ENCODE measurements around the gene GPA33.

GPA33 gene

DNA sequence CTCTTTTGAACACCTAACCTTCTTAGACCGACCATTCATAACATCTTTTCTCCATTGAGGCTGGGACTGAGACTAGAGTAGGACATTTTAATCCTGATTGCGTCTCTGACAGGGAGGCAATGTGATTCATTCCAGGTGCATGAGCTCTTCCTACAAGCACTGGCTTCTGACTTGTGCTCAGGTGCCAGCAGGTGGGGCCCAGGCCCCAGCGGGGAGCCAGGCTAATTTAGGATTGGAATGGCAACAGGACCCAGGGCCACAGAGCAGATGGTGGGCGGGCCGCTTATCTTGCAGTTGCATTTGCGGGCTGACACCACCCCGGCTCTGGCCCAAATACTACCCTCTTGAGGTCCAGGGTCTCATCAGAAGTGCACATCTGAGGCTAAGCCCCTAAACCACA lies 4.1 kb downstream of the GPA33 start:
- no peak for DNase-seq (ENCODE audit: low spot score)

DNA sequence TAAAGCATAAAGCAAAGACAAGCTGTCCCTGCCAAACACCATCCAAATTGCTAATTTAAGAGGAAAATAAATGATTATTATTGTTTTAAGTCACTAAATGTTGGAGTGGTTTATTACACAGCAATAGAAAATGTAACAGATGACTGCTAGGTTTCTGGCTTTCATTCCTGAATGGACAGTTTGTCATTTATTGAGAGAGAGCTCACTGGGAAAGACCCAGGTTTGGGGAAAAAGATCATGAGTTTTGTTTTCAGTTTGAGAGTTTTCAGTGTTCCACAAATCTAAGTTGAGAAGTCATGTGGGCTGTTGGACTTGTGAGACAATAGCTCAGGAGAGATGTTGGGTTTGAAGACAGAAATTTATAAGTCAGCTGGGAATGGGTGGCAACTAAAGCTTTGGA lies 5.4 kb downstream of the GPA33 start:
- no peak for DNase-seq (ENCODE audit: low spot score)

GRCh38 chr1:167083871-167084270 lies 6.3 kb downstream of the GPA33 start:
- no peak for DNase-seq (ENCODE audit: low spot score)

GRCh38 chr1:167083066-167083665 lies 7.0 kb downstream of the GPA33 start:
- DNase-seq (ENCODE audit: low spot score), result no peak

GRCh38 chr1:167082511-167083027 lies 7.6 kb downstream of the GPA33 start:
- DNase-seq (ENCODE audit: low spot score), result no peak

GRCh38 chr1:167081594-167082156 lies 8.5 kb downstream of the GPA33 start:
- DNase-seq (ENCODE audit: low spot score), result no peak

GRCh38 chr1:167077868-167078210 lies 12.3 kb downstream of the GPA33 start:
- no peak for DNase-seq (ENCODE audit: low spot score)

DNA sequence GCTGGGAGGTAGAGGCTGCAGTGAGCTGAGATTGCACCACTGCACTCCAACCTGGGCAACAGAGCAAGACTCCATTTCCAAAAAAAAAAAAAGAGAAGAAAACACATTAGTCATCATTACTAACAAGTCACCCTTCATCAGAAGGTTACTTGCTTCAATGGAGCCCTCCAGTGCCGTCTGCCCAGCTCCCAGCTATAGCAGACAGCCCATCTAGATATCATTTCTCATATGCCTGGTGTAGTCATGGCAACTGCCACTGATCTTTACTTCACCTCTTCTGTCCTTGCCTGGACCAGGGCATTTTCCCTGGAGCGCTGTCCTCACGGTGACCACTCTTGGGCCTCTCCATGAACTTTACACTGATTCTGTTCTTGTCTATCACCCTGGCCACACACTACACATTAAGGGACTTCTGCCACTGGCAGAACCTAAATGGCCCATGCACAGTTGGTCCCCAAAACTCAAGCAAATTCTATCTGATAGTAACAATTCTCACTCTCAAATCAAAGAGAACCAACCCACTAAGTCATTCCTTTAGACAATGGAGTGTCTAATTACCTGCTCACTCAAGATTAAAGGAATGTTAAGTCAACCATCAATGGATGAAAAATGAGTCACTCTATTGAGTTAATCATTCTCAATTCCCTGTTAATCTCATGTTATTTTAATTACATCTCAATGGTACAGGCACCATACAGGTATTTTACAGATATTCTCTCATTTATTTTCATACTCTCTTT lies 12.9 kb downstream of the GPA33 start:
- no peak for DNase-seq (ENCODE audit: low spot score)

DNA sequence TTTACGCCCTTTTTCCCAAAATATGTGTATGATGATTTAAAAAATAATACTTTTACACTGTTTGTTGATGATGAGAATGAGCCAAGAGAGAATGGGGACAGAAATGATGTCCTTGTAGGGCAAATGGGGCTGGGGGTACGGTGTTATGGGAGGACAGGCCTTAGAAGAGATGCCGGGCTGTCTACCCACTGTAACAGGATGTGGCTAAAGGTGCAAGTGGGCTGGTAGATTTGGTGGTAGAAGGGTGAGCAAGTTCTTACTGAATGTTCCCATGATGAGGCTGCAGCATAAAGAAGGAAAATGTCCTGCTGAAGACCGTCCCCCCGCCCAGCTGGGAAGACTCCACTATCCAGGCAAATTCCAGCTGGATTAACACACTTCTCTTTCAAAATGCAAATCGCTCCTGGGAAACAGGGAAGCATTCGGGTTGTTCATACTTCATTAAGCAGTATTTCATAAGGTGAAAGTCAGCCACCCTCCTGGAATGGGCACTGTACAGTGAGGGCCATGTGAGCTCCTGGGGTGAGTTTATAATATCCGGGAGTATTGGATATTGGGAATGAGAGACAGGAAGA lies 14.0 kb downstream of the GPA33 start:
- DNase-seq (ENCODE audit: low spot score), result no peak

DNA sequence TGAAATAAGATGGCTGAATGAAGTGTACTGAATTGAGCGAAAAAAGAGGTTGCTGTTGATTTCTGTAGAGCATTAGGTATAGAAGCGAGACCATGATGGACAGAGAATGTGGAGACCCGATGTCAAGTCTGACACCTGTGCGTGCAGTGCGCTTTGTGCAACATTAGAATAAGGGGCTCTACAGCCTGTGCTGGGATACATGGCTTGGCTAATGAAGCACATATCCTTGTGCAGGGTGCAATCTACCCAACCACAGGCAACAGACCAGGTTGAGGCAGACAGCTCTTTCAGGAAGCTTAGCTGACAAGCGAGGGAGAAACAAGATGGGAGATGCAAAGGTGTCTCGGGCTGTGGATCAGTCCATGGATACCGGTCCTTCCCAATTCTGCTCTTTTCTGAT lies 18.9 kb downstream of the GPA33 start:
- no peak for DNase-seq (ENCODE audit: low spot score)

GRCh38 chr1:167068761-167069160 lies 21.4 kb downstream of the GPA33 start:
- DNase-seq (ENCODE audit: low spot score), result no peak

- DNase-seq (ENCODE audit: low spot score), result no peak
Measured at GRCh38 chr1:167067904-167068303, 22.3 kb downstream of the GPA33 start.

- peak; percentile 94 for DNase-seq (ENCODE audit: low spot score)
Measured at GRCh38 chr1:167066333-167067122, 23.6 kb downstream of the GPA33 start.

- DNase-seq (ENCODE audit: low spot score), result no peak
Measured at GRCh38 chr1:167065471-167065870, 24.7 kb downstream of the GPA33 start.

DNA sequence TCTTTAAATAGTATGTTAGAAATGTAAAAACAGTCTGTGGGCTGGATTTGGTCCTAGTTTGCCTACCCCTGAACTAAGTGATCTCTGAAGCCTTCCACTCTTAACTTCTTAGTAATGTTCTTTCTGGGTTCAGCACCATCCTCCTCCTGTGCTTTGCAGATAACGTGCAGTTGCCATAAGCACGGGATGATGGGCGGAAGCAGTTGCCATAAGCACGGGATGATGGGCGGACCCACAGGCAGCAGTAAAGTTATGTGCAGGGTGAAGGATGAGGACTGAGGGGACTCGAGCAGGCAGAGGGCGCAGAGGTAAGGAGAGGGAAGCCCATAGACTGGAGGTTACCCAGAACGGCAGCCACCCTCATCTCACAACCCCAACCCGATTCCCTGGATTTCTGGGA lies 25.6 kb downstream of the GPA33 start:
- DNase-seq (ENCODE audit: low spot score), result no peak

DNA sequence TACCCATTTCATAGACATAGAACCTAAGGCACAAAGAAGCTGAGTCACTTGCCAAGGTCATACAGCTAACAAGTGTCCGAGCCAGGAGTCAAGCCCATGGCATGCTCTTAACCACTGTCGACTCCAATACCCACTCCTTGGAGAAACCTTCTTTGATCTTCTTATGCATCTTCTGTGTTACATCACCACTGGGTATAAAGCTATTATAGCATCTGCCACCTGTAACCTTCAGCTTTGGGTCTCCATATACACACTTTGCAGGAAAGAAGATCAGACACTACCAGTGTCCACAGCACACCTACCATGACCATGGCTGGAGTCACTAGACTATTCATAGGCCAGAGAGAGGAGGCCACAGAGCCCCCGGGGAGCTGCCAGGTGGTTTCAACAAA lies 29.1 kb downstream of the GPA33 start:
- DNase-seq (ENCODE audit: low spot score), result no peak

- DNase-seq (ENCODE audit: low spot score), result no peak
Measured at GRCh38 chr1:167060141-167061072, 29.8 kb downstream of the GPA33 start.

- DNase-seq (ENCODE audit: low spot score), result no peak
Measured at GRCh38 chr1:167059809-167060107, 30.4 kb downstream of the GPA33 start.

- DNase-seq (ENCODE audit: low spot score), result peak; percentile 69
Measured at GRCh38 chr1:167059045-167059808, 30.9 kb downstream of the GPA33 start.

GRCh38 chr1:167057241-167057688 lies 32.9 kb downstream of the GPA33 start:
- DNase-seq (ENCODE audit: low spot score), result no peak
